Prostate gland (tissue), 2 donors: Measurements from ENCODE around the gene MPC1L.

ENCODE experiments used
- CTCF ChIP-seq, 4 experiments: fragments of 200-600 bp in 2 of 4; fragments of 450-650 bp in 2 of 4; sonication (generic) in 2 of 4; IDR thresholded peaks; 1 replicate in 3 of 4; 2 replicates in 1 of 4; pipeline ENCODE4 v1.5.1; 2016 to 2019; ENCODE audit warnings: antibody characterized with exemption in 4 of 4, mild to moderate bottlenecking in 2 of 4, moderate library complexity in 2 of 4
- POLR2A ChIP-seq: fragments of 450-650 bp; IDR thresholded peaks from one replicate; pipeline ENCODE4 v1.6.1; 2016; ENCODE audit warnings: antibody characterized with exemption, mild to moderate bottlenecking

GRCh38 chrX:40671126-40671525, 47.9 kb downstream of the MPC1L start:
- TF ChIP-seq CTCF (IDR thresholded peaks at IDR 0.05) = no peak
- TF ChIP-seq POLR2A = no peak
